SK-N-MC (cell line): ENCODE data around the gene GPC1.

Source experiments
- DNase-seq: peaks from one replicate; pipeline ENCODE4 v3.0.0-alpha.2; 2011; ENCODE audit warnings: low read depth, low spot score
- H3K27ac ChIP-seq: fragments of 200-600 bp; sonication (generic); 2 replicates; pipeline ENCODE4 v1.5.1; 2016; ENCODE audit warnings: mixed run types
- H3K36me3 ChIP-seq: fragments of 200-600 bp; sonication (generic); 2 replicates; pipeline ENCODE4 v1.6.1; 2017; ENCODE audit warnings: antibody characterized with exemption, low read length, mixed read lengths; ENCODE audit not compliant: insufficient read depth
- H3K4me3 ChIP-seq: fragments of 200-600 bp; sonication (generic); 2 replicates; pipeline ENCODE4 v1.5.1; 2016
- H3K9ac ChIP-seq: fragments of 200-600 bp; sonication (generic); 2 replicates; pipeline ENCODE4 v1.8.0; 2017; ENCODE audit warnings: mixed run types, mixed read lengths; ENCODE audit not compliant: insufficient read length
- H3K9me3 ChIP-seq: fragments of 200-600 bp; sonication (generic); 2 replicates; pipeline ENCODE4 v1.6.1; 2017; ENCODE audit warnings: low read depth, mild to moderate bottlenecking, antibody characterized with exemption, low read length, moderate library complexity, mixed read lengths
- EZH2 ChIP-seq: fragments of 200-600 bp; sonication (generic); IDR thresholded peaks from one replicate; pipeline ENCODE4 v1.6.1; 2017; ENCODE audit warnings: antibody characterized with exemption
- FOXP2 ChIP-seq: optimal IDR thresholded peaks from 2 replicates; pipeline ENCODE3; 2011; ENCODE audit warnings: mild to moderate bottlenecking, moderate library complexity; ENCODE audit not compliant: insufficient read depth; ENCODE audit errors: extremely low read length, control extremely low read depth
- POLR2AphosphoS5 ChIP-seq: IDR thresholded peaks from 2 replicates; pipeline ENCODE4 v1.6.1; 2012; ENCODE audit warnings: mild to moderate bottlenecking, low read depth, low read length, borderline replicate concordance

The GPC1 gene

DNA sequence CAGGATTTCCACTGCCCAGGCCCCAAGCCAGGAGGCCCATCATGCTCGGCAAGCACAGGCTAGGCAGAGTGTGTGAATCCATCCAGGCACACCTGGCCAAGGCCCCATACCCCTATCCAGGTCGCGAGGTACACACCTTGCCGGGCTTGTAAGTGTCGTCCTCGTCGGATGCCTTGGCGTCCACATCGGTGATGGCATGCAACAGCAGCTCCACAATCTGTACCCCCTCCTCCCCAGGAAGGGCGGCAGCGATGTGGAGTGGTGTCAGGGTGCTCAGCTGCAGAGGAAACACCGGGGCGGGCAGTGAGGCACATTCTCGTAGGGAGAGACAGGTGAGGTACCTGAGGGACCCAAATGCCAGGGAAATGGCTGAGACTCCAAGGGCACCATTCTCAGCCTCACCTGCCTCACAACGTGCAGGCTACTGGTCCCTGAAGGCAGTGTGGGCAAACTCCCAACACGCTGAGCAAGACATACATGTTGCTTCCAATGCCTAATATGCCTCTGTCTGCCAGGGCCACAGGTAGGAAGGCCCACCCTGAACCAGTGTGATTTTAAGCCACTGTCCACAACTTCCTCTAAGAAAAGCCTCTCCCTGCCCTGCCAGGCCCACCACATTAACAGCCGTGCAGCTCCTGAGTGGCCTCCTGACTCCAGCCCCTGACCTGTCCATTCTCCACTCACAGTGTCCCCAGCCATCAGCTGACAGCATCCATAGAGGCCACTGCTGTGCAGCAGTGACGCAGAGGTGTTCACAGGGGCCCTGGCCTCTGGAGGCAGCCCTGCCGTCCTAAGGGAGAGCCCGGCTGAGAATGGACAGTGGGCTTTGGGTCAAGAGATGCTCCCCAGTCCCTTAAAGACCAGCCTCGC, 77.4 kb downstream of the GPC1 start:
- TF ChIP-seq FOXP2 (no peak), EZH2 (no peak), POLR2AphosphoS5 (no peak)
- Histone ChIP-seq H3K9ac (no peak overlapping the region), H3K4me3 (no peak overlapping the region), H3K27ac (no peak overlapping the region), H3K9me3 (no peaks in the 10 kb centered on the region), H3K36me3 (no peaks in the 10 kb centered on the region)
- no peak for DNase-seq

DNA sequence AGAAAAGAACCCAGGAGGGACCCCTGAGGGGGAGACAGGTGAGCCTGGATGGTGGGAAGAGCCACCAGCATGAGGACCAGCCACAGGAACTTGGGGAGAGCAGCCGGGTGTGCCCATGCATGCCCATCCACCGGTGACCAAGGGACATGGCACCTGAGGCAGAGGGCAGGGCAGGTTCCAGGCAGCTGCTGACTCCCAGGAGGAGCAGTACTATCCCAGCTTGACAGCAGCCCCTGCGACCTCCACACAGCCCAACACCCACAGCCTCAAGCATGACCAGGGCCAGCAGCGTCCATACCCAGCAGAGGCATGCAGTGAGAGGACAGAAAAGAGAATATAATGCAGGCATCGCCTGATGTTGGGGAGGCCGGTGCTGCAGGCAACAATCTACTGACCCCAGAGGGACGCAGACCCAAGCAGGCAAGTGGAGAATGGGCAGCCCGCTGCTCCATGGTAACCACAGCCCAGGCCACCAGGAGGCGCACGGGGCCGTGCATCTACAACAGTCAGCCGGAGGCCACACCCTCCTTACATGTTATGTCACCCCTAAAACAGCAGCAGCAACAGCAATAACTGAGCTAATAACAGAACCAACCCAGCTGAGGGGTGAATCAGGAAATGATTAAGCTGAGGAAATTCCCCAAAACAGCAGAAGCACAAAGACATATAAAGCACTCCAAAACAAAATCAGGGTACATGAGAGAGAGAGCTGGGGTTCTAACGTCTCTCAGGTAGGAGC, 78.3 kb downstream of the GPC1 start:
- DNase-seq: no peak
- H3K9me3 ChIP-seq: no peaks in the 10 kb centered on the region
- TF ChIP-seq FOXP2: no peak
- TF ChIP-seq POLR2AphosphoS5: no peak
- no peak for TF ChIP-seq EZH2
- no peak overlapping the region for H3K4me3 ChIP-seq
- H3K27ac ChIP-seq: no peak overlapping the region
- no peak overlapping the region for H3K9ac ChIP-seq
- H3K36me3 ChIP-seq: no peaks in the 10 kb centered on the region

DNA sequence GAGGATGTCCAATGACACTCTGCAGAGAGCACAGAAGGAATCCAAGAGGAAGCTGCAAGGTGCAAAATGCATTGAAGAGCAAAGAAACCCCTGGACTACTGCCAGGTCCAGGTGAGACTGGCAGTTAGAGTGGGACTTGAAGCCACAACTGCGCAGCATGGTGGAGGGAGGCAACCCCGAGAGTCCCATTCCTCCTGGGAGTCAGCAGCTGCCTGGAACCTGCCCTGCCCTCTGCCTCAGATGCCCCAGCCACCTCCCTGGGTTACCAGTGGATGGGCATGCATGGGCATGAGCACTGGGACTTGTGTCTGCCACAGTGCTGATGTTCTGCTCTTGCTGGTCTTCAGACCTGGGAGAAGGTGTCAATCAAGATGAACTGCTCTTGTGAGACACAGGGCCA, 79.2 kb downstream of the GPC1 start:
- no peak overlapping the region for H3K27ac ChIP-seq
- DNase-seq: no peak

DNA sequence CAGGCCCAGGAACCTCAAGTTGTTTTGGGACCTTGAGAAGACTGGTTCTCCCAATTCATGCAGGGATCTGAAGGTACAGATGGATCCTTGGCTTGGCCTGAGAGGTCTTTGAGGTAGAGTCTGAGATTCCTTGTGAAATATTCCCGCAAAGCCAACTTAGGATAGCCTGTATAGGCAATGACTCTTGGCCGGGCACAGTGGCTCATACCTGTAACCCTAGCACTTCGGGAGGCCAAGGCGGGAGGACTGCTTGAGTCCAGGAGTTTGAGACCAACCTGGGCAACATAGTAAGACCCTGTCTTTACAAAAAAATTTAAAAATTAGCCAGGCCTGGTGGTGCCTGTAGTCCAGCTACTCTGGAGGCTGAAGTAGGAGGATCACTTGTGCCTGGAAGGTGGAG, 81.9 kb downstream of the GPC1 start:
- H3K9ac ChIP-seq: no peak overlapping the region
- no peaks in the 10 kb centered on the region for H3K9me3 ChIP-seq
- no peak for DNase-seq
- no peaks in the 10 kb centered on the region; the same call in 1 of the 2 replicates for H3K36me3 ChIP-seq
- H3K4me3 ChIP-seq: no peak overlapping the region
- TF ChIP-seq EZH2: no peak
- TF ChIP-seq FOXP2: no peak
- TF ChIP-seq POLR2AphosphoS5: no peak
- no peak overlapping the region for H3K27ac ChIP-seq

More for the DNA sequence above, 79.2 kb downstream of the GPC1 start:
- Histone ChIP-seq H3K36me3 (no peaks in the 10 kb centered on the region), H3K4me3 (no peak overlapping the region), H3K9ac (no peak overlapping the region), H3K9me3 (no peaks in the 10 kb centered on the region)
- no peak for TF ChIP-seq FOXP2
- TF ChIP-seq POLR2AphosphoS5: no peak
- TF ChIP-seq EZH2: no peak
